ENCODE measurements around the gene STOM. TPM values are rescaled to one million over a fixed set of nuclear protein-coding genes. Genes with fewer than 3 reads are reported as not detected.

STOM gene
- total RNA-seq, 2 donors from 2014 or later = 59.9 to 70.5 TPM

DNA sequence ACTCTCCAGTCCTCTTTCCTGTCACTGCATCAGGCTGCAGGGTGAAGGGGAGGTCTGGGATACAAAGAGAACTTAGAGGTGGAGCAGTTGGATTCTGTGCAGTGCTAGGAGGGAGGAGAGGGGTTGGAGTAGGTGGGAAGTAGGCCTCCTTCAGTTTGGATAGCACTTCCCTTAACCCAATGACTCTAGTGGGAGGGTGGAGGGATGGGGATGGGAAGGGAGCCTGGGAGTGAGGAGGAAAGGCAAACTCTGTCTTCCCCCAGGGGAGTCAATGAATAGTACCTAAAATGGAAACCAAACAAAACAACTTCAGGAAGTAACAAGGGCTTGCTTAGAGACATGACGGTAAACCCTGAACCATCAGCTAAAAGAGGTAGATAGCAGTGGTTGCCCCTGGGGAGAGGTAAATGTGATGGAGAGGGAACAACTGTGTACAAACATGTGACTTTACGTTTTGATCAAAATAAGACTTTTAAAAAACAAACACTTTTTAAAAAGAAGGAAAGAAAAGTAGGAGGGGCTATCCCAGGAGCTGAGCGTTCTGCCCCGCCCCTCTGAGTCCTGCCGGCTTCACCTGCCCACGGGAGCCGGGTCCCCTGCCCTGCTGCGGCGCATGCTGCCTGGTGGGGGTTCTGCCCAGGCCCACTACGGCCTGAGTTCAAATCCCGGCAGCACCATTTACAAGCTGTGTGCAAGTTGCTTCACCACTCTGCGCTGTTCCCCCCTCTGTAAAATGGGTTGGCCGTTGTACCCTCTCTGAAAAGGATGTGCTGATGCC is 71.2 kb downstream of the STOM start:
- peak in 2 of 4 donors; percentile 12 to 42 for DNase-seq
- Histone ChIP-seq H3K4me3 (no peak overlapping the region), H3K36me3 (replicated peaks in 1 of 2; ENCODE audit: insufficient read depth in 1 of 2, low read depth in 2 of 2) (no peaks in the 10 kb centered on the region), H3K27me3 (no peaks in the 10 kb centered on the region), H3K27ac (peak overlapping the region; percentile 13 to 63 (median 38)), H3K4me1 (peaks cover 13% of the 10 kb centered on the region), H3K9me3 (no peaks in the 10 kb centered on the region)
- WGBS, 2 donors = 34 to 44% methylated on average over 13 of the region's 13 CpGs
- peak; percentile 27 for ATAC-seq
- TF ChIP-seq CTCF (IDR thresholded peaks at IDR 0.05) (no peak), POLR2A (IDR thresholded peaks at IDR 0.05) (no peak)
- intact Hi-C loops (cut with DNase I) = no loop called here

GRCh38 chr9:121298016-121298538 is 72.0 kb downstream of the STOM start:
- H3K4me1 ChIP-seq = peaks cover 13% of the 10 kb centered on the region
- H3K4me3 ChIP-seq = no peak overlapping the region
- 85 to 89% methylated on average over 7 of the region's 7 CpGs for WGBS, 2 donors
- H3K36me3 ChIP-seq (replicated peaks in 1 of 2; ENCODE audit: insufficient read depth in 1 of 2, low read depth in 2 of 2) = no peaks in the 10 kb centered on the region
- TF ChIP-seq CTCF (IDR thresholded peaks at IDR 0.05) (no peak), POLR2A (IDR thresholded peaks at IDR 0.05) (no peak)
- H3K27ac ChIP-seq = peak overlapping the region in 2 of 4 donors; percentile 53 to 63
- DNase-seq = no peak
- H3K9me3 ChIP-seq = no peaks in the 10 kb centered on the region
- no peak for ATAC-seq
- H3K27me3 ChIP-seq = no peaks in the 10 kb centered on the region
- intact Hi-C loops (cut with DNase I) = no loop called here

DNA sequence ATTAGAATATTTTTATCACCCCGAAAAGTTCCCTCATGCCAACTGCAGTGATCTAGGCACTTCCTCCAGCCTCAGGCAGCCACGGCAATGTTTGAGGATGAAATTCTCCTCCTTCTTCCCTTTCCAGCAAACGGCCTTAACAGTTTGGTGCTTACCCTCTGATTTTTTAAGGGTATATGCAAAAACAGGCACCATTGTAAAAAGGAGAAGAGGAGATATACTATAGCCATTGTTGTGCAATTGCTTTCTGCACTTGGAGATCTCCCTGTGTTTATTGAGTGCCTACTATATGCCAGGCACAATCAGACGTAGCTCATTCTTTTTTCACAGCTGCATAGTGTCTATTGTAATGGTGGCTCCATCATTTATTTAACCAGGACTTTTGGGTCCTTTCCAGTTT is 72.7 kb downstream of the STOM start:
- Histone ChIP-seq H3K27ac (no peak overlapping the region), H3K9me3 (no peaks in the 10 kb centered on the region), H3K4me1 (peaks cover 13% of the 10 kb centered on the region), H3K27me3 (no peaks in the 10 kb centered on the region), H3K4me3 (no peak overlapping the region), H3K36me3 (replicated peaks in 1 of 2; ENCODE audit: insufficient read depth in 1 of 2, low read depth in 2 of 2) (no peaks in the 10 kb centered on the region)
- intact Hi-C loops (cut with DNase I) = no loop called here
- TF ChIP-seq POLR2A (IDR thresholded peaks at IDR 0.05) = no peak
- no peak for TF ChIP-seq CTCF (IDR thresholded peaks at IDR 0.05)
- DNase-seq (no peak), ATAC-seq (no peak)
- 59 to 69% methylated on average over 4 of the region's 4 CpGs for WGBS, 2 donors

GRCh38 chr9:121296213-121297127 is 73.6 kb downstream of the STOM start:
- Histone ChIP-seq H3K9me3 (no peaks in the 10 kb centered on the region), H3K36me3 (replicated peaks in 1 of 2; ENCODE audit: insufficient read depth in 1 of 2, low read depth in 2 of 2) (no peaks in the 10 kb centered on the region), H3K27me3 (no peaks in the 10 kb centered on the region), H3K4me1 (peaks cover 13% of the 10 kb centered on the region), H3K27ac (peak overlapping the region in 1 of 4 donors; percentile 55), H3K4me3 (no peak overlapping the region)
- DNase-seq = no peak
- TF ChIP-seq POLR2A (IDR thresholded peaks at IDR 0.05) (no peak), CTCF (IDR thresholded peaks at IDR 0.05) (no peak)
- no peak for ATAC-seq
- intact Hi-C loops (cut with DNase I) = no loop called here
- 71 to 90% methylated on average over 5 to 7 of the region's 7 CpGs for WGBS, 2 donors

All from body of pancreas (tissue), 4 donors.